Parathyroid adenoma (tissue), 2 donors: ENCODE data around the gene ENG.
A peak's percentile ranks its signal among the peaks of the same experiment; 100 is the strongest.

ENCODE experiments used
- H2AFZ ChIP-seq: fragments of 300-600 bp; sonication (generic); one replicate; pipeline ENCODE4 v1.7.0; 2017; ENCODE audit warnings: antibody characterized with exemption, mild to moderate bottlenecking
- H3K27ac ChIP-seq: fragments of 300-600 bp; sonication (generic); one replicate; pipeline ENCODE4 v1.7.0; 2017
- H3K27me3 ChIP-seq: fragments of 300-600 bp; sonication (generic); one replicate; pipeline ENCODE4 v1.7.0; 2017; ENCODE audit warnings: low read length; ENCODE audit not compliant: control insufficient read depth, insufficient read depth
- H3K36me3 ChIP-seq: fragments of 300-600 bp; sonication (generic); one replicate; pipeline ENCODE4 v1.7.0; 2017; ENCODE audit warnings: low read length; ENCODE audit not compliant: control insufficient read depth, insufficient read depth
- H3K4me1 ChIP-seq: fragments of 300-600 bp; sonication (generic); one replicate; pipeline ENCODE4 v1.7.0; 2017; ENCODE audit warnings: control low read depth
- H3K4me2 ChIP-seq: fragments of 300-600 bp; sonication (generic); one replicate; pipeline ENCODE4 v1.7.0; 2017; ENCODE audit warnings: low read length
- H3K4me3 ChIP-seq: fragments of 300-600 bp; sonication (generic); one replicate; pipeline ENCODE4 v1.7.0; 2017; ENCODE audit warnings: low read depth, low read length
- H3K79me2 ChIP-seq: fragments of 300-600 bp; sonication (generic); one replicate; pipeline ENCODE4 v1.7.0; 2017; ENCODE audit warnings: control low read depth
- H3K9ac ChIP-seq: fragments of 300-600 bp; sonication (generic); one replicate; pipeline ENCODE4 v1.7.0; 2017; ENCODE audit warnings: mild to moderate bottlenecking
- H3K9me3 ChIP-seq: fragments of 300-600 bp; sonication (generic); one replicate; pipeline ENCODE4 v1.7.0; 2017; ENCODE audit warnings: low read length; ENCODE audit not compliant: control insufficient read depth
- TF ChIP-seq, protein P1 (sequence below): fragments of 300-600 bp; sonication (generic); IDR thresholded peaks from one replicate; pipeline ENCODE4 v1.7.0; 2017; ENCODE audit warnings: antibody characterized with exemption, mild to moderate bottlenecking
- donor health status: primary hyperparathyroidism.

ENG gene

DNA sequence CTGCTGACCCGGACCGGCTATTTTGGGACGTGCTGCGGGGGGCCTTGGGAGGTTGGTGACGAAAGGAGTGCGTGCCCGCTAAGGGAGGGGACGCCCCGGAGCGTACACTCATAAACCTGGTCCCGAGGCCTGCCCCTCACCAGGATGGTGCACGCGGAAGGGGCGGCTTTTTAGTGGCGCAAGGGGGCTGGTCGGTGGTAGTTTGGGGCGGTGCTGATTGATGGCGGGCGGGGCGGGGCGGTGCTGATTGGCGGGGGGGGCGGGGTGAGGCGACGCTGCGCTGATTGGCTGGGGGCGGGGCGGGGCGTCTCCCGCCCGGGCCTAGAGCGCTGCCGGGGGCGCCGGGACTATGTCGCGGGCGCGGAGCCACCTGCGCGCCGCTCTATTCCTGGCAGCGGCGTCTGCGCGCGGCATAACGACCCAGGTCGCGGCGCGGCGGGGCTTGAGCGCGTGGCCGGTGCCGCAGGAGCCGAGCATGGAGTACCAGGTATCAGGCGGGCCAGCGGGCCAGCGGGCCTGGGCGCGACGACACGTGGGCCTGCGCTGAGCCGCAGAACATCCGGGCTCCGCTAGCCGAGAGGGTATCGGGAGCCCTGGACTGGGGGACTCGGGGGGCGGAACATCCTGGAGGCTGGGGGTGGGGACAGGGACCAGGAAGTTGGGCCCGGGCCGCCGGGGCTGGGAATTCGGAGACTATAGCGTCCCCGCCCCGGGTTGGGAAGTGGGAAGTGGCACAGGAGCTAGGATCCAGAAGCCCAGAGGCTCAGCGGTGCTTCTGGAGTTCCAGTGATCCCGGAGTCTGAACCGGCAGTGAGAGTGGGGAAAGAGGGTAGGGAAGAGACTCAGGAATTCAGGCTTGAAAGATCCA is 51.6 kb downstream of the ENG start, which contains the start of gene FPGS:
Gene FPGS (plus strand): TSS at position 307 of the 868 bp plus-strand sequence. CDS start 43 bp downstream, at position 350.
- TF ChIP-seq, protein P1, sequence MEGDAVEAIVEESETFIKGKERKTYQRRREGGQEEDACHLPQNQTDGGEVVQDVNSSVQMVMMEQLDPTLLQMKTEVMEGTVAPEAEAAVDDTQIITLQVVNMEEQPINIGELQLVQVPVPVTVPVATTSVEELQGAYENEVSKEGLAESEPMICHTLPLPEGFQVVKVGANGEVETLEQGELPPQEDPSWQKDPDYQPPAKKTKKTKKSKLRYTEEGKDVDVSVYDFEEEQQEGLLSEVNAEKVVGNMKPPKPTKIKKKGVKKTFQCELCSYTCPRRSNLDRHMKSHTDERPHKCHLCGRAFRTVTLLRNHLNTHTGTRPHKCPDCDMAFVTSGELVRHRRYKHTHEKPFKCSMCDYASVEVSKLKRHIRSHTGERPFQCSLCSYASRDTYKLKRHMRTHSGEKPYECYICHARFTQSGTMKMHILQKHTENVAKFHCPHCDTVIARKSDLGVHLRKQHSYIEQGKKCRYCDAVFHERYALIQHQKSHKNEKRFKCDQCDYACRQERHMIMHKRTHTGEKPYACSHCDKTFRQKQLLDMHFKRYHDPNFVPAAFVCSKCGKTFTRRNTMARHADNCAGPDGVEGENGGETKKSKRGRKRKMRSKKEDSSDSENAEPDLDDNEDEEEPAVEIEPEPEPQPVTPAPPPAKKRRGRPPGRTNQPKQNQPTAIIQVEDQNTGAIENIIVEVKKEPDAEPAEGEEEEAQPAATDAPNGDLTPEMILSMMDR, result peak; percentile 1
- Histone ChIP-seq H3K36me3 (no peaks in the 10 kb centered on the region), H3K9ac (peak within 1 kb of the TSS; percentile 53), H3K27me3 (no peaks in the 10 kb centered on the region), H3K9me3 (no peaks in the 10 kb centered on the region), H3K4me3 (peak within 1 kb of the TSS; percentile 74), H3K27ac (peak within 1 kb of the TSS; percentile 83), H3K4me1 (peaks cover 3% of the 10 kb centered on the region), H3K4me2 (peak within 1 kb of the TSS; percentile 78), H3K79me2 (peaks cover 5% of the 10 kb centered on the region), H2AFZ (peak within 1 kb of the TSS; percentile 86)

DNA sequence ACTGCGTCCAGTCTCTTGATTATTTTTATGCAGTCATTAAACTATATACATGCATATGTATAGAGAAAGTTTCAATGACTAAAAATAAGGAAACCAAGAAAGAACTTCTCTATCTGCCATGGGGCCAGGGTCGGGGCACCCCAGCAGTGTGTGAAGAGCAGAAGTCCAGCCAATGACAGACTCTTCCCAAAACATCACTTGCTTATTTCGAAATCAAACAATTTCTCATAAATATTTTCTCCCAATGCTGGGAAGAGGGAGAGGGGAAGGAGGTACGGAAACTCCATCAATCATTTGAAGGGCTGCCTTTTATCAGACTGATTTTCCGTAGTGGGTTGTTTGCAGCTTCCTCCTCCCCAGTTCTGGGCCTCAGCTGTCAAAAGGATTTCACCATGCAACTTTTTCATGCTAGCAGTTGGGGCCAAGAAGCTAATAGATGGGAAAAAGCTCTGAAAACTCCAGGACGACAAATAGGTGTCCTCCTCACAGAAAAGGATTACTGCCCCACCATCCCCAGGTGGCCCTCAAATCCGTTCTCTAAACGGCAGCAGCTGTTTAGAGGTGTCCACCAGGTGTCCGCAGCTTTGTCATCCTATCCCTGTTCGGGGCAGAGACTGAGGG is 52.4 kb downstream of the ENG start:
- Histone ChIP-seq H3K4me2 (peak overlapping the region; percentile 78), H3K9me3 (no peaks in the 10 kb centered on the region), H3K4me1 (peaks cover 3% of the 10 kb centered on the region), H3K36me3 (no peaks in the 10 kb centered on the region), H3K27ac (peak overlapping the region; percentile 79), H3K27me3 (no peaks in the 10 kb centered on the region), H2AFZ (peak overlapping the region; percentile 86), H3K9ac (no peak overlapping the region), H3K4me3 (peak overlapping the region; percentile 74), H3K79me2 (peaks cover 5% of the 10 kb centered on the region)
- TF ChIP-seq, protein P1, result peak; percentile 22

DNA sequence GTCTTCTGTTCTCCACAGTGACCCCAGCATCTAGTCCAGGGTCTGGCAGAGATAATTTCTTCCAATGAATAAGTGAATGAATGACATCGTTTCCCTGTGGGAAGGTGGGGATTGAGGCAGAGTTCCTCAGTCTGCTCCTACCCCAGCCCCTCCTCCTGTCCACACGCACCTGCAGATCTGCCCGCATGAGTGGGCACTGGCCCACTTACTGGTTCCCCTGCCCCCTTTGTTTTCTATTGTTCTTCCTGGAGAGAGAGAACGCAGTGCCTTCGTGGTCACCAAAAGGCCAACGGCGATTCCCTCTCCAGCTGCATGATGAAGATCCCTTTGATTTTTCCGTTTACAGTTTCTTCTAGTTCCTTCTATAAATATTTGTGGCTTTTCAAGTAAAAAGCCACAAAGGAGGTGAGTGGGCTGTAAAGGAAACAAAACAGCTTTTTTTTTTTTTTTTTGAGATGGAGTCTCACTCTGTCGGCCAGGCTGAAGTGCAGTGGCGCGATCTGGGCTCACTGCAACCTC is 57.5 kb downstream of the ENG start:
- Histone ChIP-seq H3K4me2 (no peak overlapping the region), H3K36me3 (no peaks in the 10 kb centered on the region), H3K9me3 (no peaks in the 10 kb centered on the region), H3K4me3 (no peak overlapping the region), H3K9ac (no peak overlapping the region), H2AFZ (no peak overlapping the region), H3K4me1 (no peaks in the 10 kb centered on the region), H3K27me3 (no peaks in the 10 kb centered on the region), H3K79me2 (no peaks in the 10 kb centered on the region), H3K27ac (no peak overlapping the region)
- TF ChIP-seq, protein P1, result no peak

DNA sequence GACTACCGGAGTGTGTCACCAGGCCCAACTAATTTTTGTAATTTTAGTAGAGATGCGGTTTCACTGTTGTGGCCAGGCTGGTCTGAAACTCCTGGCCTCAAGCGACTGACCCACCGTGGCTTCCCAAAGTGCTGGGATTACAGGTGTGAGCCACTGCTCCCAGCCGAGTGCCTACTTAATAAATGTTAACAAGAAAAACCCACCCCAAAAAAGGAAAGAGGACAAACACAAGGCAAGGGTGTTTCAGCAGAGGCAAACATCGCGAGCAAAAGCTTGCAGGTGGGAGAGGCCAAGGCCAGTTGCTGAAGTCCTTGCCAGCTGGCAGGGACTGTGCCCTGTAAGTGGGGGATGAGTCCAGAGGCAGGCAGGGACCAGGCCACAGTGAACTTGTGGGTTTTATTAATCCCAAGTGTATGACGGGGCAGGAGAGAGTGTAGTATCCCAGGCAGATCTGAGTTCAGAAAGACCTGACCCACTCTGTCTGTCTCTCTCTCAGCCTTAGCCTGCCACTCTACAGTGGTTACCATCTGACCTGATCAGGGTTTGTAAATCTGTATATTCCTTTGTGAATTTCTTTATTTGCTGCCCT is 58.1 kb downstream of the ENG start:
- Histone ChIP-seq H3K36me3 (no peaks in the 10 kb centered on the region), H3K9me3 (no peaks in the 10 kb centered on the region), H3K4me3 (no peak overlapping the region), H3K9ac (no peak overlapping the region), H3K4me1 (no peaks in the 10 kb centered on the region), H3K27me3 (no peaks in the 10 kb centered on the region), H3K79me2 (no peaks in the 10 kb centered on the region), H3K4me2 (no peak overlapping the region), H3K27ac (no peak overlapping the region), H2AFZ (no peak overlapping the region)
- TF ChIP-seq, protein P1, result no peak
